GM23248 (cell line): ENCODE measurements around the gene ARSG. TPM values are rescaled to one million over a fixed set of nuclear protein-coding genes. Genes with fewer than 3 reads are reported as not detected.

ENCODE experiments used
- DNase-seq: peaks from one replicate; pipeline ENCODE4 v3.0.0-alpha.2; 2015
- H2AFZ ChIP-seq: fragments of 200-600 bp; sonication (generic); 2 replicates; pipeline ENCODE4 v1.6.1; 2016; ENCODE audit warnings: antibody characterized with exemption
- H3F3A ChIP-seq: fragments of 200-600 bp; sonication (generic); 2 replicates; pipeline ENCODE4 v1.6.1; 2016; ENCODE audit warnings: mild to moderate bottlenecking, antibody characterized with exemption, mixed run types; ENCODE audit not compliant: insufficient read depth
- H3K27ac ChIP-seq: fragments of 200-600 bp; sonication (generic); 2 replicates; pipeline ENCODE4 v1.5.1; 2016; ENCODE audit warnings: mild to moderate bottlenecking
- H3K27me3 ChIP-seq: fragments of 200-600 bp; sonication (generic); replicated peaks from 2 replicates; pipeline ENCODE4 v1.6.1; 2016; ENCODE audit warnings: mild to moderate bottlenecking; ENCODE audit not compliant: insufficient read depth
- H3K36me3 ChIP-seq: fragments of 200-600 bp; sonication (generic); 2 replicates; pipeline ENCODE4 v1.6.1; 2016; ENCODE audit warnings: low read depth, mild to moderate bottlenecking
- H3K4me1 ChIP-seq: fragments of 200-600 bp; sonication (generic); 2 replicates; pipeline ENCODE4 v1.6.1; 2016; ENCODE audit warnings: mild to moderate bottlenecking; ENCODE audit not compliant: insufficient read depth
- H3K4me2 ChIP-seq: fragments of 200-600 bp; sonication (generic); one replicate; pipeline ENCODE4 v1.6.1; 2016; ENCODE audit warnings: mild to moderate bottlenecking; ENCODE audit not compliant: unreplicated experiment
- H3K4me3 ChIP-seq: fragments of 200-600 bp; sonication (generic); 2 replicates; pipeline ENCODE4 v1.5.1; 2016; ENCODE audit warnings: mild to moderate bottlenecking
- H3K79me2 ChIP-seq: fragments of 200-600 bp; sonication (generic); 2 replicates; pipeline ENCODE4 v1.6.1; 2016; ENCODE audit warnings: mild to moderate bottlenecking; ENCODE audit not compliant: insufficient read depth
- H3K9ac ChIP-seq: fragments of 200-600 bp; sonication (generic); 2 replicates; pipeline ENCODE4 v1.6.1; 2016; ENCODE audit warnings: mild to moderate bottlenecking
- H3K9me2 ChIP-seq: fragments of 200-600 bp; sonication (generic); 2 replicates; pipeline ENCODE4 v1.6.1; 2016; ENCODE audit warnings: mixed run types, mild to moderate bottlenecking, moderate library complexity; ENCODE audit not compliant: insufficient read depth
- H3K9me3 ChIP-seq: fragments of 200-600 bp; sonication (generic); one replicate; pipeline ENCODE4 v1.6.1; 2017; ENCODE audit warnings: low read depth
- H4K20me1 ChIP-seq: fragments of 200-600 bp; sonication (generic); 2 replicates; pipeline ENCODE4 v1.6.0; 2016; ENCODE audit not compliant: insufficient read depth
- EZH2 ChIP-seq: fragments of 200-600 bp; sonication (generic); IDR thresholded peaks from 2 replicates; pipeline ENCODE4 v1.6.1; 2018; ENCODE audit warnings: antibody characterized with exemption, mild to moderate bottlenecking; ENCODE audit not compliant: insufficient read depth, poor library complexity, severe bottlenecking
- EZH2phosphoT487 ChIP-seq: fragments of 200-600 bp; sonication (generic); IDR thresholded peaks from 2 replicates; pipeline ENCODE4 v1.6.1; 2018; ENCODE audit warnings: antibody characterized with exemption, moderate library complexity, mild to moderate bottlenecking, low read depth; ENCODE audit not compliant: insufficient read depth
- WGBS, 2 experiments: methylation state at CpG; one replicate each; pipeline ENCODE4 v1.1.6; 2015 to 2017; ENCODE audit warnings: low lambda C conversion rate in 2 of 2, low coverage in 1 of 2; ENCODE audit errors: missing lambda C conversion rate in 2 of 2; 5-methylcytosine and 5-hydroxymethylcytosine counted together
- in situ Hi-C: fragments of 300-500 bp; cut with MboI; formaldehyde crosslinking; loops from 2 replicates; pipeline ENCODE4 v1.15.0; 2020
- polyA plus RNA-seq: library from polyadenylated mRNA; unstranded; fragments of >200 nt; fragmentation: Nextera tagmentation; extraction: Ambion mirVana; gene quantifications from 2 replicates; pipeline ENCODE4 v1.2.1, GENCODE V29; 2016
- total RNA-seq: library from RNA; depleted of rRNA; stranded (reverse); fragments of >200 nt; shearing (Covaris generic); gene quantifications from 2 replicates; pipeline ENCODE4 v1.2.3, GENCODE V29; 2014

ARSG gene
- total and polyA plus RNA-seq, 2 experiments from 2014 or later = 2.8 to 5.6 TPM

DNA sequence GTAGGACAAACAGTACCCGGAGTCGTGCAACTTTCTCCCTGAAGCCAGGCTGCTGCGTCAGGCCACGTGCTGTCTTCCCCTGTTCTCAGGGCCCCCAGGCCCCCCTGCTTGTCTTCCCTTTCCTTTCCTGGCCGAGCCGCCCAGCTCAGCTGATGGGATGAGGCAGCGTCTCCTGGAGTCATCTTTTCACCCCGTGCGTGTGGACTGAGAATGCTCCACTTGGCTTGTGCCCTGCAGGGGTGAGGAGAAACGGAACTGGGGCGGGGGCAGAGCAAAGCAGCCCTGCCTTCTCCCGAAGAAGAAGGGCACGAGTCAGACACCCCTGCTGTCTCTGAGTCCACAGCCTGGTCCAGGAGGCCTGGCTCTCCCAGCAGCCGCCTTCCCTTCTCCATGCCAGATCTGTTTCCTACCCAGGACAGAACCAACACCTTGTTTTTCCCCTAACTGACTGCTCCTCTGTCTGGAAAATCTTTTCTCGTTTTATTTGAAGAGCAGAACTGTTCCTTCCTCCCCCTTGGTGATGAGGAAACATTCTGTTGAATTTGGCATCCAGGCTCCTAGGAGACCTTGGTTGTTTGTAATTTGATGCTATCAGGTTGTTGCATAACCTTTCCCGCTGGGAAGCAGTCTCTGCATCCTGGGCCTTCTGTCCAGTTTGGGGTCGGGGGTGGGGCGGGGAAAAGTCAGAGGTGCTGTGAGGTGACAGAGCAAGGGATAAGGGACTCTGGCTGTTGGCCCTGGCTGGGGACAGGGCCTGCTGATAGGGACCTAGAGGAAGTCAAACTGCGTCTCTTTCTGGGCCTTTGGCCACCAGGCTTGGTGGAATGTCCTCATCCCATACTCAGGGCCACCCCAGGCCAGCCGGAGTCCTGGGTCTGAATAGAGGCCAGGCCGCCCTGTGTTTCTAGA is 87.2 kb downstream of the ARSG start:
- H3K4me3 ChIP-seq = peak overlapping the region; percentile 50
- H3F3A ChIP-seq = peaks cover 42% of the 10 kb centered on the region
- H3K9me2 ChIP-seq = no peaks in the 10 kb centered on the region
- in situ Hi-C loops = no loop called here
- H3K27me3 ChIP-seq = no peaks in the 10 kb centered on the region
- peak overlapping the region; percentile 92 for H3K9ac ChIP-seq
- DNase-seq = peak; percentile 99
- H3K36me3 ChIP-seq = no peaks in the 10 kb centered on the region
- peaks cover 45% of the 10 kb centered on the region for H3K4me1 ChIP-seq
- H4K20me1 ChIP-seq = no peaks in the 10 kb centered on the region
- H3K79me2 ChIP-seq = no peaks in the 10 kb centered on the region
- no peak for TF ChIP-seq EZH2
- H3K4me2 ChIP-seq = peak overlapping the region; percentile 70
- peak overlapping the region; percentile 64 for H2AFZ ChIP-seq
- H3K9me3 ChIP-seq = no peaks in the 10 kb centered on the region
- 3 to 7% methylated on average over 20 to 21 of the region's 21 CpGs for WGBS, 2 experiments
- peak overlapping the region; percentile 99 for H3K27ac ChIP-seq

DNA sequence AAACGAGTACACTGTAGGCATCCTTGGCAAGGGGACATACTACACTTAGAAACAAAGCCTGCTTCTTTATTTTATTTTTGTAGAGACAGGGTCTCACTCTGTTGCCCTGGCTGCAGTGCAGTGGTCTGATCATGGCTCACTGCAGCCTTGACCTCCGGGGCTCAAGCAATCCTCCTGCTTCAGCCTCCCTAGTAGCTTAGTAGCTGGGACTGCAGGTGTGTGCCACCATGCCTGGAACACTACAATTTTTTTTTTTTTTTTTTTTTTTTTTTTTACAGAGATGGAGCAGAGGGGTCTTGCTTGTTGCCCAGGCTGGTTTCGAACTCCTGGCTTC is 87.8 kb downstream of the ARSG start:
- Histone ChIP-seq H3K4me3 (no peak overlapping the region), H3K9me2 (no peaks in the 10 kb centered on the region), H3K27me3 (no peaks in the 10 kb centered on the region), H3K9ac (peak overlapping the region; percentile 92), H3K27ac (peak overlapping the region; percentile 99), H3K9me3 (no peaks in the 10 kb centered on the region), H3F3A (peaks cover 47% of the 10 kb centered on the region), H3K36me3 (no peaks in the 10 kb centered on the region), H2AFZ (no peak overlapping the region), H4K20me1 (no peaks in the 10 kb centered on the region), H3K4me2 (peak overlapping the region; percentile 41), H3K4me1 (peaks cover 52% of the 10 kb centered on the region), H3K79me2 (no peaks in the 10 kb centered on the region)
- DNase-seq = no peak
- 59 to 71% methylated on average over 3 of the region's 3 CpGs for WGBS, 2 experiments
- in situ Hi-C loops = no loop called here
- TF ChIP-seq EZH2 = no peak
- TF ChIP-seq EZH2phosphoT487 = no peak

DNA sequence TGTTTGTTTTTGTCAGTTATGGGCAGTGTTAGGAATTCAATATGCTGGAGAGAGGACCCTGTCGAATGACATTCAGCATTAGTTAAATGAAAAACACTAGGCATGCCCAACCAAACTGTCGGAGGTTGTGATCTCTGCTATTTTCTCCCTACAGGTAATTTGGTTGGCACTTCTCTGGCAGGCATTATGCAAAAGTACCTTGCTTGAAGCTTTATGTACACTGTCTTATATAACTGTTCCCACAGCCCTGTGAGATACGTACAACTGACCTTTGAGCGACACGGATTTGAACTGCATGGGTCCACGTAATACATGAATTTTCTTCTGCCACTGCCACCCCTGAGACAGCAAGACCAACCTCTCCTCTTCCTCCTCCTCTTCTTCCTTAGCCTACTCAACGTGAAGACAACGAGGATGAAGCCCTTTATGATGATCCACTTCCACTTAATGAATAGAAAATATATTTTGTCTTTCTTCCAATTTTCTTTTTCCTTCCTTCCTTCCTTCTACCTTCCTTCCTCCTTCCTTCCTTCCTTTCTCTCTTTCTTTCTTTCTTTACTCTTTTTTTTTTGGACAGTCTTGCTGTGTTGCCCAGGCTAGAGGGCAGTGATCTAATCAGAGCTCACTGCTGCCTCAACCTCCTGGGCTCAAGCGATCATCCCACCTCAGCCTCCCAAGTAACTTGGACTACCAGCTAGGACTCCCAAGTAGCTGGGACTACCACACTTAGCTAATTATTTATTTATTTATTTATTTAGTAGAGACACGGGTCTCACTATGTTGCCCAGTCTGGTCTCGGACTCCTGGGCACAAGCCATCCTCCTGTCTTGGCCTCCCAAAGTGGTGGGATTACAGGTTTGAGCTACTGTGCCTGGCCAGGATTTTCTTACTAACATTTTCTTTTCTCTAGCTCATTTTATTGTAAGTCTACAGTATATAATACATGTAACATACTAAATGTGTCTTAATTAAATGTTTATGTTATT is 88.7 kb downstream of the ARSG start:
- peaks cover 60% of the 10 kb centered on the region for H3K4me1 ChIP-seq
- peak overlapping the region; percentile 99 for H3K27ac ChIP-seq
- H3K4me3 ChIP-seq = no peak overlapping the region
- WGBS, 2 experiments = 97% methylated on average over 11 of the region's 11 CpGs
- DNase-seq = no peak
- no peaks in the 10 kb centered on the region for H3K9me2 ChIP-seq
- peaks cover 56% of the 10 kb centered on the region for H3F3A ChIP-seq
- no peaks in the 10 kb centered on the region for H3K9me3 ChIP-seq
- peak overlapping the region; percentile 61 for H3K4me2 ChIP-seq
- no peaks in the 10 kb centered on the region for H3K27me3 ChIP-seq
- no peaks in the 10 kb centered on the region for H3K36me3 ChIP-seq
- peak overlapping the region; percentile 81 for H3K9ac ChIP-seq
- in situ Hi-C loops = no loop called here
- no peak overlapping the region for H2AFZ ChIP-seq
- H4K20me1 ChIP-seq = no peaks in the 10 kb centered on the region
- TF ChIP-seq EZH2phosphoT487 (no peak), EZH2 (no peak)
- no peaks in the 10 kb centered on the region for H3K79me2 ChIP-seq

DNA sequence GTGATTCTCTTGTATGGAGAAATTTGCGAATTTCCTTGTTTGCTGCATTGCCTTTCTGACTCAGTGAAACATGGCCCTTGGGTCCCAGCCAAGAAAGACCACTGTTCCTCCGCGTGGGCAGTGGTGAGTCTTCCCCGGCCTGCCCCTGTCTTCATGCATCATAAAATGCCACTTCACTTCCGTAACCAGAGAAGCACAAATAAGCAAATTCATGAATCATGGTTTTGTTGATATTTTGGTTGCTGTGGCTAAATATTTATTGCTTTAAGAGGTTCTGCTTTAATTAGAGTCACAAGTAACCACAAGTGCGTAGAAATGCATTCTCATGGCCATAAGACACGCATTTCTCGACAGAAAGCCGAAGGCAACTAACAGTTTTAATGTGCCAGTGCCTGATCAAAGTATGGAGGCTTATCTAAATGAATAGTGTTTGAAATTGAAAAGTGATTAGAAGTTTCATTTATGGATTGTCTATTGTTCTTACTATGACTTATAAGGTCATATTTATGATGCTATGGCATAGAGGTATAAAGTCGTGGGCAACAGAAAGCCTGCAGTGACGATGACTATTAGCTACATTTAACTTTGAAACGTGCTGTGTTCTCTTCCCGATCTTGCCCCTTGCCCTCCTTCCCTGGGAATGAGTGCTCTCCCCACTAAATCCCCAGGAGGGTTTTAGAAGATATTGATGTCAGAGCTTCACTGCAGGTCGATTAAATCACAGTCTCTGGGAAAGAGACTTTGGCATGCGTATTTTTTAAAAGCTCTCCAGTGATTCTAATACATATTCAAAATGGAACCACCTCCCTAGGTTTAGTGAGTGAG is 90.0 kb downstream of the ARSG start:
- TF ChIP-seq EZH2 = no peak
- TF ChIP-seq EZH2phosphoT487 = no peak
- H2AFZ ChIP-seq = no peak overlapping the region
- in situ Hi-C loops = no loop called here
- peaks cover 63% of the 10 kb centered on the region for H3K4me1 ChIP-seq
- H3K9me2 ChIP-seq = no peaks in the 10 kb centered on the region
- peaks cover 58% of the 10 kb centered on the region for H3F3A ChIP-seq
- 19% methylated on average over 15 of the region's 15 CpGs for WGBS, 2 experiments
- no peaks in the 10 kb centered on the region for H3K36me3 ChIP-seq
- no peaks in the 10 kb centered on the region for H3K79me2 ChIP-seq
- peak overlapping the region; percentile 61 for H3K4me2 ChIP-seq
- H3K9me3 ChIP-seq = no peaks in the 10 kb centered on the region
- DNase-seq = peak; percentile 100
- H3K9ac ChIP-seq = peak overlapping the region; percentile 81
- no peaks in the 10 kb centered on the region for H4K20me1 ChIP-seq
- no peaks in the 10 kb centered on the region for H3K27me3 ChIP-seq
- no peak overlapping the region for H3K4me3 ChIP-seq
- H3K27ac ChIP-seq = peak overlapping the region; percentile 98
